SK-N-SH (cell line): Measurements from ENCODE around the gene SARDH.

Experiments
- CHD2 ChIP-seq: fragments of 150-350 bp; IDR thresholded peaks from 2 replicates; pipeline ENCODE4 v1.6.1; 2018; ENCODE audit warnings: low read length; ENCODE audit not compliant: partially characterized antibody
- EP300 ChIP-seq, 2 experiments: IDR thresholded peaks; 2 replicates each; pipeline versions ENCODE4 v1.4.0 to v1.6.1; 2012; ENCODE audit warnings: borderline replicate concordance in 1 of 2, low read depth in 1 of 2, low read length in 1 of 2
- EZH2phosphoT487 ChIP-seq: fragments of 200-600 bp; sonication (generic); IDR thresholded peaks from 2 replicates; pipeline ENCODE4 v1.6.1; 2017; ENCODE audit warnings: low read depth, mixed run types, mild to moderate bottlenecking, antibody characterized with exemption, moderate library complexity, borderline replicate concordance
- FOXM1 ChIP-seq: IDR thresholded peaks from 2 replicates; pipeline ENCODE4 v1.4.0; 2012; ENCODE audit warnings: low read depth, mild to moderate bottlenecking
- MXI1 ChIP-seq: IDR thresholded peaks from 2 replicates; pipeline ENCODE4 v1.6.1; 2012; ENCODE audit warnings: mild to moderate bottlenecking, low read depth, low read length, improper control_type of control experiment
- POLR2AphosphoS5 ChIP-seq: IDR thresholded peaks from 2 replicates; pipeline ENCODE4 v1.6.1; 2012; ENCODE audit warnings: low read depth, low read length
- RAD21 ChIP-seq: IDR thresholded peaks from 2 replicates; pipeline ENCODE4 v1.6.1; 2012; ENCODE audit warnings: mild to moderate bottlenecking, low read length
- REST ChIP-seq: IDR thresholded peaks from 2 replicates; pipeline ENCODE4 v1.6.1; 2012; ENCODE audit warnings: mild to moderate bottlenecking, low read depth, low read length, moderate library complexity
- TAF1 ChIP-seq: IDR thresholded peaks from 2 replicates; pipeline ENCODE4 v1.6.1; 2012; ENCODE audit warnings: low read depth, mild to moderate bottlenecking, low read length, moderate library complexity, borderline replicate concordance
- USF2 ChIP-seq: fragments of 150-350 bp; IDR thresholded peaks from 2 replicates; pipeline ENCODE4 v1.6.1; 2017; ENCODE audit warnings: antibody characterized with exemption, low read length, low read depth, borderline replicate concordance
- TF ChIP-seq, protein P1 (sequence below): fragments of 200-600 bp; sonication (generic); IDR thresholded peaks from 2 replicates; pipeline ENCODE4 v1.6.1; 2017; ENCODE audit warnings: antibody characterized with exemption, mild to moderate bottlenecking, moderate library complexity
- TF ChIP-seq, protein P2 (sequence below): IDR thresholded peaks from 2 replicates; pipeline ENCODE4 v1.4.0; 2012; ENCODE audit warnings: low read depth

DNA sequence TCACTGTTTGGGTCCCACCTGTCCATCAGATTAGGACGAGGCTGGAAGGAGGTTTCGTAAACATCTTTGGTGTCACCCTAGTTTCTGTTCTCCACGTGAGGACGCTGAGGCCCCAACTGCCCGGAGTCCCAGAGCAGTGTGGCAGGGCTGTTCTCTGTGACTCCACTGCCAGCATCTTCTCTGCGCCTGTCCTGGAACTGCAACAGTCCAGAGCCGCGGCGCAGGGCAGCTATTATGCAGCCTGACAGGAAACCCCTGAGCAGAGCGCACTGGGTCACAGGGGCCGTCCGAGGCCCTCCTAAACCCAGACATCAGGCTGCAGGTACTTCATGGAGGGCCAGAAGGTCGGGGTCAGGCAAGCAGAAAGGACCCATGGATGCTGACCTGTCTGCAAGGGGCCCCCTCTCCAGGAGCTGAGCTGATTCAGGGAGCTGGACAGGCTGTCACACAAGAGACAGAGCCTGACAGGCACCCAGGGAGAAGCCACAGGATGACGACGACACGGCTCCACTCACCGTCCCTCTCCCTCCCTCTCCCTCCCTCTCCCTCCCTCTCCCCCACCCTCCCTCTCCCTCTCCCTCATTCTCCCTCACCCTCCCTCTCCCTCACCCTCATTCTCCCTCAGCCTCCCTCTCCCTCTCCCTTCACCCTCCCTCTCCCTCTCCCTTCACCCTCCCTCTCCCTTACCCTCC, 70.2 kb downstream of the SARDH start:
- no peak for TF ChIP-seq EP300 (IDR thresholded peaks at IDR 0.05; ENCODE audit: borderline replicate concordance in 1 of 2, low read depth in 1 of 2, low read length in 1 of 2)
- TF ChIP-seq, protein P1, sequence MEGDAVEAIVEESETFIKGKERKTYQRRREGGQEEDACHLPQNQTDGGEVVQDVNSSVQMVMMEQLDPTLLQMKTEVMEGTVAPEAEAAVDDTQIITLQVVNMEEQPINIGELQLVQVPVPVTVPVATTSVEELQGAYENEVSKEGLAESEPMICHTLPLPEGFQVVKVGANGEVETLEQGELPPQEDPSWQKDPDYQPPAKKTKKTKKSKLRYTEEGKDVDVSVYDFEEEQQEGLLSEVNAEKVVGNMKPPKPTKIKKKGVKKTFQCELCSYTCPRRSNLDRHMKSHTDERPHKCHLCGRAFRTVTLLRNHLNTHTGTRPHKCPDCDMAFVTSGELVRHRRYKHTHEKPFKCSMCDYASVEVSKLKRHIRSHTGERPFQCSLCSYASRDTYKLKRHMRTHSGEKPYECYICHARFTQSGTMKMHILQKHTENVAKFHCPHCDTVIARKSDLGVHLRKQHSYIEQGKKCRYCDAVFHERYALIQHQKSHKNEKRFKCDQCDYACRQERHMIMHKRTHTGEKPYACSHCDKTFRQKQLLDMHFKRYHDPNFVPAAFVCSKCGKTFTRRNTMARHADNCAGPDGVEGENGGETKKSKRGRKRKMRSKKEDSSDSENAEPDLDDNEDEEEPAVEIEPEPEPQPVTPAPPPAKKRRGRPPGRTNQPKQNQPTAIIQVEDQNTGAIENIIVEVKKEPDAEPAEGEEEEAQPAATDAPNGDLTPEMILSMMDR = no peak
- no peak for TF ChIP-seq REST
- no peak for TF ChIP-seq TAF1
- no peak for TF ChIP-seq MXI1
- TF ChIP-seq EZH2phosphoT487 = no peak
- peak; percentile 46 for TF ChIP-seq CHD2
- TF ChIP-seq RAD21 = no peak
- TF ChIP-seq FOXM1 = no peak
- TF ChIP-seq POLR2AphosphoS5 = no peak
- no peak for TF ChIP-seq USF2
- TF ChIP-seq, protein P2, sequence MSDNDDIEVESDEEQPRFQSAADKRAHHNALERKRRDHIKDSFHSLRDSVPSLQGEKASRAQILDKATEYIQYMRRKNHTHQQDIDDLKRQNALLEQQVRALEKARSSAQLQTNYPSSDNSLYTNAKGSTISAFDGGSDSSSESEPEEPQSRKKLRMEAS = no peak
